ENCODE results near the gene SELENOK.

The SELENOK gene

GRCh38 chr3:53883008-53883407, 8.7 kb downstream of the SELENOK start:
- H3K9ac ChIP-seq (ENCODE audit: low read depth, low read length, poor library complexity, severe bottlenecking), result no peak overlapping the region
- H3K27me3 ChIP-seq (ENCODE audit: insufficient read depth, low read length, poor library complexity, severe bottlenecking), result peaks cover 11% of the 10 kb centered on the region
- TF ChIP-seq CTCF (conservative IDR thresholded peaks at IDR 0.05; ENCODE audit: low read length) (no peak), EZH2phosphoT487 (IDR thresholded peaks at IDR 0.05; ENCODE audit: borderline replicate concordance) (no peak)
- peaks cover 22% of the 10 kb centered on the region; the same call in 1 of the 2 replicates for H3K36me3 ChIP-seq (ENCODE audit: insufficient read depth, low read length)
- H3K9me3 ChIP-seq (ENCODE audit: insufficient read depth, low read depth, low read length), result no peaks in the 10 kb centered on the region
- H2AFZ ChIP-seq (ENCODE audit: low read length), result no peak overlapping the region
- peaks cover 20% of the 10 kb centered on the region for H4K20me1 ChIP-seq (ENCODE audit: insufficient read depth, low read length, poor library complexity, severe bottlenecking)
- H3K4me2 ChIP-seq (ENCODE audit: low read depth, low read length, poor library complexity, severe bottlenecking), result no peak overlapping the region
- H3K4me3 ChIP-seq (ENCODE audit: low read length, poor library complexity, severe bottlenecking), result no peak overlapping the region
- no peaks in the 10 kb centered on the region for H3F3A ChIP-seq (ENCODE audit: low read depth)
- H3K9me2 ChIP-seq (replicated peaks; ENCODE audit: low read depth, low read length), result no peaks in the 10 kb centered on the region
- peaks cover 23% of the 10 kb centered on the region for H3K79me2 ChIP-seq (ENCODE audit: insufficient read depth, low read length)
- H3K4me1 ChIP-seq (ENCODE audit: insufficient read depth, low read length, poor library complexity, severe bottlenecking), result peaks cover 34% of the 10 kb centered on the region

- H3K79me2 ChIP-seq (ENCODE audit: insufficient read depth, low read length), result peaks cover 23% of the 10 kb centered on the region
- H3K36me3 ChIP-seq (ENCODE audit: insufficient read depth, low read length), result peaks cover 32% of the 10 kb centered on the region; the same call in 1 of the 2 replicates
- peaks cover 23% of the 10 kb centered on the region for H3K4me1 ChIP-seq (ENCODE audit: insufficient read depth, low read length, poor library complexity, severe bottlenecking)
- no peaks in the 10 kb centered on the region for H3K9me3 ChIP-seq (ENCODE audit: insufficient read depth, low read depth, low read length)
- peaks cover 19% of the 10 kb centered on the region for H4K20me1 ChIP-seq (ENCODE audit: insufficient read depth, low read length, poor library complexity, severe bottlenecking)
- peak within 1 kb of the TSS; percentile 90 for H3K9ac ChIP-seq (ENCODE audit: low read depth, low read length, poor library complexity, severe bottlenecking)
- TF ChIP-seq EZH2phosphoT487 (IDR thresholded peaks at IDR 0.05; ENCODE audit: borderline replicate concordance) (no peak), CTCF (conservative IDR thresholded peaks at IDR 0.05; ENCODE audit: low read length) (0 out of 2 replicates have a peak, but pooled peaks have one; percentile 10)
- peaks cover 7% of the 10 kb centered on the region for H3K27me3 ChIP-seq (ENCODE audit: insufficient read depth, low read length, poor library complexity, severe bottlenecking)
- peak within 1 kb of the TSS; percentile 97 for H3K4me3 ChIP-seq (ENCODE audit: low read length, poor library complexity, severe bottlenecking)
- H3K4me2 ChIP-seq (ENCODE audit: low read depth, low read length, poor library complexity, severe bottlenecking), result peak within 1 kb of the TSS; percentile 95
- H2AFZ ChIP-seq (ENCODE audit: low read length), result peak within 1 kb of the TSS; percentile 89
- no peaks in the 10 kb centered on the region for H3K9me2 ChIP-seq (replicated peaks; ENCODE audit: low read depth, low read length)
- no peaks in the 10 kb centered on the region for H3F3A ChIP-seq (ENCODE audit: low read depth)
These were observed 9.7 kb downstream of the SELENOK start, which contains the start of gene ACTR8 for GRCh38 chr3:53881691-53882593. Gene ACTR8 (minus strand): TSS chr3:53882152. CDS start chr3:53882101, 51 bp downstream.

DNA sequence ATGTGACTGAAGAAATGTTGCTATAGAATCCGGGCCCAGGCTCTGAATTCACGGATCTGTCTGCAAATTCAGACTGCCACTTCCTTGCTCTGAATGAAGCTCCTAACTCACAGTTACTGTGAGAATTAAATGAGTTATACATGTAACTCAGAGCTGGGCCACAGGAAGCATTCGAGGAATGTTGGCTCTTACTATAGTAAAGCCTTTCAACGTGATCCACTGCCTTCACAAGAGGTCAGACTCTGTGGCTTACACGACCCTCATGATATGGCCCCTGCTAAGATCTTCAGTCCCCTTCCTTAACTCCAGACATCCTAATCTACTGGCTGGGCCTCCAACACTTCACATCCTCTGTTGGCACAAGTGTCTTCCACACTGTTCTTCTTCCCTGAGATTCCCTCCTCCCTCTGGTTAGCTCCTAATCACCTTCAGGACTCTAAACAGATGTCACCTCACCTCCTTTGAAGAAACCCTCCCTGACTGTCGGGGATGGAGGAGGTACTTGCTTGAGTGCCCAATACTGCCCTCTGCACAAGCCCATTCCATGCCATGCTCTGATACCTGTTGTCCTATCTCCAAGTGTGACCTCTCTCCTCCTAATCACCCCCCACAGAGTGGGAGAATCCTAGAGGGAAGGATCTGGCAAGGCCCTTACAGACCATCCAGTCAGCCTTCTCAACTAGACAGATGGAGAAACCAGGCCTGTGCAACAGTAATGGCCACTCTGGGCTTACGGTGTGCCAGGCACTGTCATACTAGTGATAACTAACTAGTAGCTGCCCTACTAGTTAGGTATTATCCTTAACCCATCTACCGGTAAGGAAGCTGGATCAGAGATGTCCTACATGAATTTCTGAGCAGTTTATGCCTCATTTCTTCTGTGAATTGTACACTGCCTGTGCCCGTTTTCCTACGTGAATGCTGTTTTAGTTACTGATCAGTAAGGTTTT, 11.0 kb downstream of the SELENOK start:
- peaks cover 17% of the 10 kb centered on the region for H4K20me1 ChIP-seq (ENCODE audit: insufficient read depth, low read length, poor library complexity, severe bottlenecking)
- peaks cover 3% of the 10 kb centered on the region for H3K27me3 ChIP-seq (ENCODE audit: insufficient read depth, low read length, poor library complexity, severe bottlenecking)
- no peak overlapping the region; the same call in 1 of the 2 replicates for H2AFZ ChIP-seq (ENCODE audit: low read length)
- H3K79me2 ChIP-seq (ENCODE audit: insufficient read depth, low read length), result peaks cover 23% of the 10 kb centered on the region
- H3K4me2 ChIP-seq (ENCODE audit: low read depth, low read length, poor library complexity, severe bottlenecking), result peak overlapping the region; percentile 95
- no peak for TF ChIP-seq EZH2phosphoT487 (IDR thresholded peaks at IDR 0.05; ENCODE audit: borderline replicate concordance)
- no peak for TF ChIP-seq CTCF (conservative IDR thresholded peaks at IDR 0.05; ENCODE audit: low read length)
- H3K9ac ChIP-seq (ENCODE audit: low read depth, low read length, poor library complexity, severe bottlenecking), result peak overlapping the region; percentile 90
- peak overlapping the region; percentile 97 for H3K4me3 ChIP-seq (ENCODE audit: low read length, poor library complexity, severe bottlenecking)
- no peaks in the 10 kb centered on the region for H3K9me3 ChIP-seq (ENCODE audit: insufficient read depth, low read depth, low read length)
- peaks cover 20% of the 10 kb centered on the region for H3K4me1 ChIP-seq (ENCODE audit: insufficient read depth, low read length, poor library complexity, severe bottlenecking)
- no peaks in the 10 kb centered on the region for H3F3A ChIP-seq (ENCODE audit: low read depth)
- H3K36me3 ChIP-seq (ENCODE audit: insufficient read depth, low read length), result peaks cover 41% of the 10 kb centered on the region; the same call in 1 of the 2 replicates
- no peaks in the 10 kb centered on the region for H3K9me2 ChIP-seq (replicated peaks; ENCODE audit: low read depth, low read length)
